ENCODE measurements around the gene PKLR.
"Not testable (repeated sequence)": the region's sequence is repeated elsewhere in the genome, so short reads cannot be mapped to it uniquely, and the experiment has no call there.

The PKLR gene

GRCh38 chr1:155300553-155301329 is 497 bp downstream of the PKLR start:
- no peak overlapping the region for H3K27ac ChIP-seq
- no peaks in the 10 kb centered on the region for H4K20me1 ChIP-seq
- peaks cover 14% of the 10 kb centered on the region; the same call in 1 of the 2 replicates for H3K4me1 ChIP-seq
- H3K9me3 ChIP-seq = no peaks in the 10 kb centered on the region
- H3K27me3 ChIP-seq = peaks cover 4% of the 10 kb centered on the region
- H3K9ac ChIP-seq = no peak overlapping the region
- no peak overlapping the region for H3K4me2 ChIP-seq
- no peak overlapping the region for H3K4me3 ChIP-seq
- no peak for TF ChIP-seq Cebpa-rat (IDR thresholded peaks at IDR 0.05)
- no peaks in the 10 kb centered on the region for H3K36me3 ChIP-seq

GRCh38 chr1:155300024-155300423 is 1.2 kb downstream of the PKLR start:
- Histone ChIP-seq H3K9ac (no peak overlapping the region), H4K20me1 (no peaks in the 10 kb centered on the region), H3K4me3 (no peak overlapping the region), H3K4me1 (peaks cover 14% of the 10 kb centered on the region; the same call in 1 of the 2 replicates), H3K27ac (no peak overlapping the region), H3K27me3 (peaks cover 11% of the 10 kb centered on the region), H3K36me3 (no peaks in the 10 kb centered on the region), H3K9me3 (no peaks in the 10 kb centered on the region), H3K4me2 (no peak overlapping the region)
- TF ChIP-seq Cebpa-rat (IDR thresholded peaks at IDR 0.05) = no peak

- Histone ChIP-seq H3K4me3 (no peak overlapping the region), H4K20me1 (no peaks in the 10 kb centered on the region), H3K36me3 (no peaks in the 10 kb centered on the region), H3K27me3 (peaks cover 26% of the 10 kb centered on the region), H3K27ac (no peak overlapping the region), H3K4me2 (no peak overlapping the region), H3K9me3 (no peaks in the 10 kb centered on the region), H3K4me1 (peaks cover 10% of the 10 kb centered on the region; the same call in 1 of the 2 replicates), H3K9ac (no peak overlapping the region)
- TF ChIP-seq Cebpa-rat (IDR thresholded peaks at IDR 0.05) = no peak
These were observed 3.9 kb downstream of the PKLR start for GRCh38 chr1:155297384-155297783.

- Histone ChIP-seq H3K4me3 (no peak overlapping the region), H3K36me3 (no peaks in the 10 kb centered on the region), H3K9ac (no peak overlapping the region), H3K4me1 (0 out of 2 replicates have a peak, but pooled peaks cover 7% of the 10 kb centered on the region), H3K4me2 (no peak overlapping the region), H3K9me3 (no peaks in the 10 kb centered on the region), H3K27ac (no peak overlapping the region), H4K20me1 (no peaks in the 10 kb centered on the region), H3K27me3 (peaks cover 26% of the 10 kb centered on the region)
- no peak for TF ChIP-seq Cebpa-rat (IDR thresholded peaks at IDR 0.05)
These were observed 4.6 kb downstream of the PKLR start for GRCh38 chr1:155296661-155297060.

DNA sequence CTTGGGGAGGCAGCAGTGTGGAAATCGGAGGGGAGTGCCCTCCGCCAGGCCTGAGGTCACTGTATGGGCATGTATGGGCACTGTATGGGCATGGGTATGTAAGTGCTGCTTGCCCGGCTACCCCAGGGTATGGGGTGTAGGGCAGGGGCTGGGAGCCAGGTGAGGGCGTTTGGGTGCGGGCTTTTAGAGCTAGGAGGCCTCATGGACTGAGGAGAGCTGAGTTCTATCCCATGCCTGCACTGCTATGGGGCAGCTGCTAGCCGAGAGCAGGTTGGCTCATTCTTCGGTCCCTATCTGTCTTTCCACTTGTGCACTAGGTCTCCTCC is 5.3 kb downstream of the PKLR start:
- H3K4me3 ChIP-seq = no peak overlapping the region
- no peaks in the 10 kb centered on the region for H3K9me3 ChIP-seq
- H3K27ac ChIP-seq = no peak overlapping the region
- H3K9ac ChIP-seq = no peak overlapping the region
- H4K20me1 ChIP-seq = no peaks in the 10 kb centered on the region
- H3K4me2 ChIP-seq = no peak overlapping the region
- no peaks in the 10 kb centered on the region for H3K36me3 ChIP-seq
- H3K4me1 ChIP-seq = 0 out of 2 replicates have a peak, but pooled peaks cover 7% of the 10 kb centered on the region
- H3K27me3 ChIP-seq = peaks cover 26% of the 10 kb centered on the region
- TF ChIP-seq Cebpa-rat (IDR thresholded peaks at IDR 0.05) = no peak

GRCh38 chr1:155295183-155295941 is 5.9 kb downstream of the PKLR start:
- H3K4me1 ChIP-seq = 0 out of 2 replicates have a peak, but pooled peaks cover 7% of the 10 kb centered on the region
- H3K9ac ChIP-seq = no peak overlapping the region
- H3K4me2 ChIP-seq = no peak overlapping the region
- peaks cover 26% of the 10 kb centered on the region for H3K27me3 ChIP-seq
- TF ChIP-seq Cebpa-rat (IDR thresholded peaks at IDR 0.05) = no peak
- no peaks in the 10 kb centered on the region for H4K20me1 ChIP-seq
- H3K9me3 ChIP-seq = no peaks in the 10 kb centered on the region
- no peak overlapping the region for H3K27ac ChIP-seq
- H3K36me3 ChIP-seq = no peaks in the 10 kb centered on the region
- H3K4me3 ChIP-seq = no peak overlapping the region

DNA sequence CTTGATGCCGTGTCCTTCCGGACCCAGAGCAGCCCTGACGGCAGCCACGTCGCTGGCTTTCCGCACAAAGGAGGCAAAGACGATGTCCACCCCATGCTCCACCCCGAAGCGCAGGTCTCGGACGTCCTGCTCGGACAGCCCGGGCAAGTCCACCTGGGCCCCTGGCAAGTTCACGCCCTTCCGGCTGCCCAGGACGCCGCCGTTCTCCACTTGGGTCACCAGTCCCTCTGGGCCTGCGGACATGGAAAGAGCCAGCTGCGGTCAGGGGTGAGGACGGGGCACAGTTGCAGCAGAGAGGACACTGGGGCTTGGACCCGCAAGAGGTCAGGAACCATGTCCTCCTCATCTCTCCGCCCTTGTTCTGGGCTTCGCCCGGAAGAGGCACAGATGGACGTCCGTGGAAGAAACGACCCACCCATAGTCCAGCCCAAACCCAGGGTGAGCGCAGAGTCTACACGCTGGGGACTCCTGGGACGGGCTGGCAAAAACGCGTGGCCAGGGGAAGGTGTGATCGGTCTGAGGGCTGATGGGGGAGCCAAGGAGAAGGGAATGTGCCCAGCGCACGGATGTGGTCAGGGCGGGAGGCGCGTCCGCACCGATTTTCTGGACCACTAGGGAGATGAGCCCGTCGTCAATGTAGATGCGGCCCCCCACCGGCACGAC is 6.6 kb downstream of the PKLR start:
- Histone ChIP-seq H4K20me1 (no peaks in the 10 kb centered on the region), H3K4me3 (no peak overlapping the region), H3K27ac (no peak overlapping the region), H3K9me3 (no peaks in the 10 kb centered on the region), H3K4me1 (0 out of 2 replicates have a peak, but pooled peaks cover 7% of the 10 kb centered on the region), H3K4me2 (no peak overlapping the region), H3K36me3 (no peaks in the 10 kb centered on the region), H3K9ac (no peak overlapping the region), H3K27me3 (peaks cover 26% of the 10 kb centered on the region)
- TF ChIP-seq Cebpa-rat (IDR thresholded peaks at IDR 0.05) = no peak

GRCh38 chr1:155293086-155293749 is 8.0 kb downstream of the PKLR start:
- Histone ChIP-seq H3K27ac (no peak overlapping the region), H3K27me3 (peaks cover 26% of the 10 kb centered on the region), H3K4me2 (no peak overlapping the region), H3K36me3 (no peaks in the 10 kb centered on the region), H3K4me1 (0 out of 2 replicates have a peak, but pooled peaks cover 7% of the 10 kb centered on the region), H4K20me1 (no peaks in the 10 kb centered on the region), H3K9me3 (no peaks in the 10 kb centered on the region), H3K4me3 (no peak overlapping the region), H3K9ac (no peak overlapping the region)
- TF ChIP-seq Cebpa-rat (IDR thresholded peaks at IDR 0.05) = no peak

GRCh38 chr1:155291006-155291405 is 10.2 kb downstream of the PKLR start:
- not testable (repeated sequence) for H3K4me1 ChIP-seq, H3K9me3 ChIP-seq, H3K27ac ChIP-seq, H3K36me3 ChIP-seq, H3K4me3 ChIP-seq, H4K20me1 ChIP-seq, H3K4me2 ChIP-seq, H3K9ac ChIP-seq
- H3K27me3 ChIP-seq = peaks cover 24% of the 10 kb centered on the region
